ENCODE measurements around the gene TMEM254.
"Not testable (repeated sequence)": the region's sequence is repeated elsewhere in the genome, so short reads cannot be mapped to it uniquely, and the experiment has no call there.

Gene TMEM254

GRCh38 chr10:80132299-80133139 is 54.1 kb downstream of the TMEM254 start, which contains the start of gene PLAC9:
Gene PLAC9 (plus strand): TSS chr10:80132730. CDS start chr10:80132763, 33 bp downstream.
- no peak for DNase-seq (ENCODE audit: low read depth in 2 of 2)

- no peak for DNase-seq (ENCODE audit: low read depth in 2 of 2)
Measured at GRCh38 chr10:80133206-80133605, 54.7 kb downstream of the TMEM254 start.

GRCh38 chr10:80133687-80134086 is 55.2 kb downstream of the TMEM254 start:
- not testable (repeated sequence) for DNase-seq (ENCODE audit: low read depth in 2 of 2)

GRCh38 chr10:80136134-80136571 is 57.7 kb downstream of the TMEM254 start:
- DNase-seq (ENCODE audit: low read depth in 2 of 2) = no peak

GRCh38 chr10:80137031-80137862 is 58.8 kb downstream of the TMEM254 start:
- DNase-seq (ENCODE audit: low read depth in 2 of 2) = no peak

- no peak for DNase-seq (ENCODE audit: low read depth in 2 of 2)
Measured at GRCh38 chr10:80137920-80138319, 59.5 kb downstream of the TMEM254 start.

GRCh38 chr10:80139265-80139664 is 60.8 kb downstream of the TMEM254 start:
- no peak for DNase-seq (ENCODE audit: low read depth in 2 of 2)

- no peak for DNase-seq (ENCODE audit: low read depth in 2 of 2)
Measured at GRCh38 chr10:80140251-80140650, 61.8 kb downstream of the TMEM254 start.

- no peak for DNase-seq (ENCODE audit: low read depth in 2 of 2)
Measured at GRCh38 chr10:80141696-80142460, 63.4 kb downstream of the TMEM254 start.
